GM18519 (cell line): ENCODE measurements around the gene NDUFAF5.

Experiments
- ATAC-seq: cut with Tn5 transposase; IDR thresholded peaks from one replicate; pipeline ENCODE4 v1.9.1; 2021; ENCODE audit warnings: mild to moderate bottlenecking, moderate library complexity; ENCODE audit not compliant: unreplicated experiment, low FRiP score

NDUFAF5 gene

DNA sequence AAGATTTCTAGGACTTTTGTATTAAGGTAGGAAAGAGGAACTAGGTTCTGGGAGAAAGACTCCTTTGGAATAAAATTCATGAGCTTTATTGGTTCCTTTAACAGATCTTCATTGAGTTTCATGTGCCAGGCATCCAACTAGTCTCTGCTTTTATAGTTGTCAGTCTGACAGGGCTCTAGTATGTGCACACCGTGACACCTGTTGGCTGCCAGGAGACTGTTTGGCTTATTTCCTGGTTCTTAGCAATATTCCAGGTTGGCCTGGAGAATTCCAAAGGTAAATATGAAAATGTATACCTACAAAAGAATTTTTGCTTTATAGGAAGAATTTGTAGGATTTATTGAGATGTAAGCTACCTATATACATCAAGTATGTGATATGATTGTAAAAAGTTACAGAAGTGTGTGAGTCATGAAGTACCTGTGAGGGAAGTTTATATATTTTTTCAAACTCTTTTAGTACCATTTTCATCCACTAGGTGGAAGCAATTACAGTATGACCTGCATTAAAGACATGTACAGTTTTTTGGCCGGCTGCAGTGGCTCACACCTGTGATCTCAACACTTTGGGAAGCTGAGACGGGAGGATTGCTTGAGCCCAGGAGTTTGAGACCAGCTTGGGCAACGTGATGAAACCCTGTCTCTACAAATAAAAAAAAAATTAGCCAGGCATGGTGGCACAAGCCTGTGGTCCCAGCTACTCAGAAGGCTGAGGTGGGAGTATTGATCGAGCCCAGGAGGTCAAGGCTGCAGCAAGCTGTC, 35.2 kb downstream of the NDUFAF5 start:
- ATAC-seq = peak; percentile 82

DNA sequence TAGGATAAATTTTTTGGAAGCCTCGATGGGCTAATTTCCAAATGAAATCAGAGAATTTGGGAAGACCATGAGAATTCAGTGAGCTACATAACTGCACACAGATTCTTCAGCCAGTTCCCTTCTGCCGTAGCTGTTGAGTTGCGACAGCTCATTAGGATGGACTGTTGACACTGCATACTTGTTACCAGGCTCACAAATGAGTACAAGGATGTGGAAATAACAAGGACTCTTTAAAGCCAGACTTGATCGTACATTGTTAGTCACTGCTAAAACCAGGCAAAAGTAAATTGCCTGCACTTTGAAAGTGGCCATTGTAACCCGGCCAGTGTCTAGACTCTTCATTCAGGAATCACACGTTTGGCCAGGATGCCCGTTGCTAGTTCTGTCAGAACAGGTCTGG, 37.0 kb downstream of the NDUFAF5 start:
- no peak for ATAC-seq

DNA sequence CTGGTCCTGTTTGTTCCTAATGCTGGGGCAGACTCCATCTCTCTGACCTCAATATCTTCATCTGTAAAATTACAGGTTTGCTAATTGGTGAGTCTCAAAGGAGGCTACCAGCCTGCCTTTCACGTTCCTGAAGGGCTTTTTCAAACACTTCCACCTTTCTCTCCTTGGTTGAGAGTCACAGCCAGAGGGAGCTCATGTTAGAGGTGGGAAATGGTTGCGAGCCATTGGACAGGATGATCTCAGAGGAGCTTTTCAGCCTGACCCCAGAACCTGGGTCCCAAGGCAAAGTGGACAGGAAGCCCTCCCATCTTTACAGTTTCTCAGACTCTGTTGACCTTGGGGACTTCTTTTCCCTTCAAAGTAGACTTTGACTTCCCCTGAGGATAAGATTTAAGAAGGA, 37.6 kb downstream of the NDUFAF5 start:
- no peak for ATAC-seq

DNA sequence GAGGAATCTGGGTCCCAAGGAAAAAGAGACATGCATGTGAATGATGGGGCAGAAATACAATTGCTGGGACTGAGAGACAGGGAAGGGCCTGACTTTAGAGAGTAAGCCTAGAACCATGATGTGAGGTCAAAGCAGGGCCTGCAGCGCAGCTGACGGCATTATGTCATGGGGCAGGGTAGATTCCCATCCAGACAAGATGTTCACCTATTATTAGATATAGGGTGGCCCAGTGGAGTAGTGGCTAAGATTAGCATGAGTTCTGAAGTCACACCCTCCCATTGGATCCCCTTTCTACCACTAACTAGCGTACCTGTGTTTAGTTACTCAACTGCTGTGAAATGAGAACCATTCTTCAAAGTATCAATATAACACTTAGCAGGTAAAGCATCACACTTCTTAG, 39.6 kb downstream of the NDUFAF5 start:
- ATAC-seq = no peak

DNA sequence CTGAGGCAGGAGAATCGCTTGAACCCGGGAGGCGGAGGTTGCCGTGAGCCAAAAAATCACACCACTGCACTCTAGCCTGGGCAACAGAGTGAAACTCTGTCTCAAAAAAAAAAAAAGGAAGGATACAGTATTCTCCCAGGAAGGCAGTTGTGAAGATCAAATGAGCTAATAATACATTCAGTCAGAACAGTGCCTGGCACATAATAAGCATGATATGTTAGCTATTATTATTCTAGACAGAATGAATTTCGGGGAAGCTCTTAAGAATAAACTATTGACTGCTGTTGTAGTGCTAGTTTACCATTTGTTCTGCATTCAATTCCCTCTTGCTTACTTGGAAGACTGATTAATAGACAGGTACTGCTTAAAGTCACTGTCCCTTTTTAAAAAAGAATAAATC, 40.6 kb downstream of the NDUFAF5 start:
- ATAC-seq = no peak

DNA sequence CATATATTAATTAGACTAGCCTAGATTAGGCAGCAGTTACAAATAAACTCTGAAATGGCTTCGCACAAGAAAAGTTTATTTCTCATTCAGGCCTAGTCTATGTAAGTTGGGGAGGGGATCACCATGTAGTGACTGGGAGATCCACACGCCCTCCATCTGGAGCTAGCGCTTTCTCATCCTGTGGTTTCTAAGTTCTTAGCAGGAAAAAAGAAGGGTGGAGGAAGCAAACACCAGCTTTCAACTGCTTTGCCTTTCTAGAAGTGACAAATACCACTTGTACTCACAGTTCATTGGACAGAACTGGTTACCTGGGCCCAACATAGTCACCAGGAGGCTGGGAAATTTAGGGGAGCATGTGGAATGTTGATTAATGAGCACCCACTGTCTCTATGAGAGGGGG, 46.6 kb downstream of the NDUFAF5 start:
- ATAC-seq = no peak

DNA sequence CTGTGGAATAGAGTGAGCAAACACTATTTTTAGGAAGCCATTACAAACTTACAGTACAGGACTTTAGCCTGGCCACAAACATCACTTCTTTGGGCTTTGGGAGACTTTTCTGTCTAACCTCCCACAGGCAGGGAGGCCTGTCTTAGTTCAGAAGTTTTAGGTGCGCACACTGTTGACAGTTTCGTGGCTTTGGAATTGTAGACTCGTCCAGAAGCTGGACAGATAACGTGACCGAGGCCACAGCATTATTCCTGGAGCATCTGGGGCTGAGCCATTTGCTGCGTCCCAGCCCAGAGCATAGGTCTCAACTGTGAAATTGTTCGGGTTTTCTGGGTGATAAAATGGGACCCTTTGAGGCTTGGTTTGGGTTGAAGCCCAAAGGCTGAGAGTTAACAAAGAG, 53.8 kb downstream of the NDUFAF5 start:
- no peak for ATAC-seq

DNA sequence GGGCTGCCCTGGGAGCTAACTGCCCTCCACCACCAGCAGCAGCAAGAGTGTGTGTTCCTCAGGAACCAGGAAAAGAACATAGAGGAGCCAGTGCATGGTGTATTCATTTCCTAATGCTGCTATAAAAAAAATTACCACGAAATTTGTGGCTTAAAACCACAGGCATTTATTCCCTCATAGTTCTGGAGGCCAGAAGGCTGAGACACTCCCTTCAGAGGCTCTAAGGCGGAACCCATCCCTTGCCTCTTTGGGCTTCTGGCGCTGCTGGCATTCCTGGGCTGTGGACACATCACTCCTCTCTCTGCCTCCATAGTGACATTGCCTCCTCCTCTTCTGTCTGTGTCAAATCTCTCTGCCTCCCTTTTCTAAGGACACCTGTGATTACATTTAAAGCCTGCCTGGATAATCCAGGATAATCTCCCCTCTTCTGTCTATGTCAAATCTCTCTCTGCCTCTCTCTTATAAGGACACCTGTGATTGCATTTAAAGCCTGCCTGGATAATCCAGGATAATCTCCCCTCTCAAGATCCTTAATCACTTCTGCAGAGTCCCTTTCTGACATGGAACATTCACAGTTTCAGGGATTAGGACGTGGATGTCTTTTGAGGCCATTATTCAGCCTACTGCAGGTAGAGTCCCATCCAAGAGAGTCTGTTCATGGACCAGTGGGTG, 54.7 kb downstream of the NDUFAF5 start:
- ATAC-seq = no peak

DNA sequence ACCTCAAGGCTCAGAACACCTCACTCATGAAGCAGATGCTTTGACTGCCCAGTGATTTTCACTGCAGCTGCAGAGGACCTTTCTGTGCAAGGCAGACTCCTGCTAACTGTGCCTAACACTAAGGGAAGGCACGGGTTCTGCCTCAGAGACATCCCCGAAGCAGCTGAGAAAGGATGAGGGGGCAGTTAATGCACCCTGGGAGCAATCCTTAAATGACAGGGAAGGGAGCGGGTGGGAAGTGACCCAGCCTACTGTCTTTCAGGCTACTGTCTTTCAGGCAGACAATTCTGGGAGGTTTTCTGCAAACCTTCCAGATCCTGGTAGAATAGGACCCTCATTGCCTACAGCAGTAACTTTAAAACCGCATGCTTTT, 55.3 kb downstream of the NDUFAF5 start:
- ATAC-seq = no peak

DNA sequence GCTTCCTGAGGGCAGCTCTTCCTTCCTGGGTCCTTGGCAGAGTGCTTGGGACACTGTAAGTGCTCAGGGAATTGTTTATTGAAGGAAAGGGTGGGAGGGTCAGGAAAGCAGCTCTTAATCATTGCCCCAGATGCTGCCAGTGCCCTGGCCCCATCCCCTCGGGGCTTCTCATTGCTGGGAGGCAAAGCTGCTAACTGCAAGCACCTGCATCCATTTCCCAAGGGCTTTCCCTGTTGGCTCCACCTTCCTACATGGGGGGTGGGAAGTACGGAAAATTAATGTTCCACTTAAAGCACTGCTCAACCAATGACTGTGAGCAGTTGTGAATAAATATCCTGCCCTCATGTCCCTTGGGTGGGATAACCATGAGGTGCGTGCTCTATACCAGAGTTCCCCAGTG, 56.4 kb downstream of the NDUFAF5 start:
- no peak for ATAC-seq

DNA sequence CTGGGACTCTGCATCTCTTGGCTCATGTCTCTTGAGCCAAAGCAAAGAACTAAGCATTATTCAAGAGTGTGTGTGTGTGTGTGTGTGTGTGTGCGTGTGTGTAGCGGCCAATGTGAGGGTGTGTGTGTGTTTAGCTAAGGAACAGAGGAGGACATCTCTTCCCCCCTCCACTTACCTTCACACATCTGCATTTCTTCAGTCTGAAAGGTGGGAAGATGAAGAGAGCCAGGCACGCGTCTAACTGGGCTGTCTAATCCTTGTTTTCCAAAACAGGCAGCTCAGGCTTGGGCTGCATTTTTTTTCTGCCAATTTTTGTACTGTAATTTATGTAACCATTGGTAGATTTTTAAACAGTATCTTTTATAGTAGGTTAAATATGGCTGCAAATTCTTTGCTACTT, 59.5 kb downstream of the NDUFAF5 start:
- no peak for ATAC-seq

DNA sequence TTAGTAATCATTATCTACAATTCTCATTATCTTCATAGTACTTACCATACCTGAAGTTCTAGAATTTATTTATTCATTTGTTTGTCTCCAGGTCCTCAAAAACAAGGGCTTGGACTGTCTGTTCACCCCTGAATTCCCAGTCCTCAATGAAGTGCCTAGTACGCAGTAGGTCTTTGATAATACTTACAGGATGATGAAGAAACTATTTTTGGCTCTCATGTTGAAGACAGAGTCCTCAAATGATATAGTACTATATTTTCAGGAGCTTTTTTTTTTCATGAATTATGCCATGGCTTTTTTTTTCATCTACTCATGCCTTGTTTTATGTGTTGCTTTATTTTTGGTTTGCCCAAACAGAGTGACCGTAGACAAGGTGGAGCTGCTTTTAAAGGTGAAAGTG, 66.5 kb downstream of the NDUFAF5 start:
- no peak for ATAC-seq

DNA sequence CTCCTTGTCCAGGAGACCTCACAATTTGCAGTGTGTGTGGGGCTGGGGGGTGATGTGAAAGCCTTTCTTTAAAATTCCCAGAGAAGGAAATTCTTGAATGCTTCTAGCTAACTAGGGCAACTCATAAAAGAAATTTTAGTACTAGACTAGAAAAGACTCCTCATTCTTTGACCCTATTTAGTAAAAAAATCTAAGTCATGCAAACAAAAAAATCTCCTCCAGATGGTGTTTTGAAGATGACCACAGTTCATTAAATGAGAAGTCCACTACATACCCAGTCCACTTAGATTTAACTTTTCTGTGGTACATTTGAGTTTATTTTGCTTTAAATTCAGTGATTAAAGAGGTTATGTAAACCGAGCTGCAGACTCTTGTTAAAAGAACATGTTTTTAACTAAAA, 67.5 kb downstream of the NDUFAF5 start:
- ATAC-seq = no peak

DNA sequence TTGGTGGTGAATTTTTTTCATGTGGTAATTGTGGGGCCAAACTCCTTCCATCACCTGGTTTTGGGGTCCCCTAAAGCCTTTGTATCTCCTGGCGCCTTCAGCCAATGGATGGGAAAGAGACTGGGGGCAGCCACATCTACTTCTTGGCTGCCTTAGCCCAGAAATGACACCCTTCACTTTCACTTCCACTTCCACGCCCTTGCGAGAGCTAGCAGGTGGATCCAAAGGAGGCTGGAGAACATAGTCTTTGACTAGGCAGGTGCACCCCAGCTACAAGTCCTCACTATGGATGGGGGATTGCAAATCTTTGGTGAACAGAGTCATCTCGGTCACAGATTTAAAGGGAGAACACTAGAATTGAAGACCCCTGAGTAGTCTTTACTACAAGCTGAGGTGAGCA, 70.8 kb downstream of the NDUFAF5 start:
- ATAC-seq = no peak

DNA sequence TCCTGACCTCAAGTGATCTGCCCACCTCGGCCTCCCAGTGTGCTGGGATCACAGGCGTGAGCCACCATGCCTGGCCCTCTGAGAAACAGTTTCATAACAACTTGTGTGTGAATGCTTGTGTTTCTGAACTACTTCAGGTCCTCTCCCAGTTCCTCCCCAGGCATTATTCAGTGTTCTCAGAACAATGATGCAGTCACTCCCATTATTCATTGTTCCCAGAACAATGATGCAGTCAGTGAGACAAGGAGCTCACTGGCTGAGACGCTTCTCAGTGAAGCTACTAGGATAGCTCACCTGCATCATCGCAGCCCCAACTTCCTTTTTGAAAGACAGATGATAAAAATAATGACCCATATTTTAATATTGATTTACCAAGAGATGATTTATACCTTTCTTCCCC, 71.5 kb downstream of the NDUFAF5 start:
- no peak for ATAC-seq

DNA sequence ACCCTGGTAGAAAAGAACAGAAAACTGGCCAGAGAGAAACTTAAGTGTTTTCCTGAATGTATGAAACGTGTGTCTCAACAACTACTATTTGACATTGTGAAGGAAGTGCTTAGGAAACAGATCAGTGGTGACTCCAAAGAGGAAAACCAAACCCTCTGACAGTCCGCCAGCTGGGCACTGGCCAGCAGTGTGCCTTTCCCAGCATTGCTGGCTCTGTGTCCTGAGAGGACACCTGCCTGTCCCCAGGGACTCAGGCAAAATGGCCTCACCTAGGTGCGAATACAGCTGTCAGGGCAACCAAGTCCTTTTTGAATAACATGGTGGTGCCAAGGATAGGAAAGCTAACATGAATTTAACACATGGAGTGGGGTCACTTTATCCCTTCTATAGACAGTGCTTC, 72.5 kb downstream of the NDUFAF5 start:
- ATAC-seq = no peak

DNA sequence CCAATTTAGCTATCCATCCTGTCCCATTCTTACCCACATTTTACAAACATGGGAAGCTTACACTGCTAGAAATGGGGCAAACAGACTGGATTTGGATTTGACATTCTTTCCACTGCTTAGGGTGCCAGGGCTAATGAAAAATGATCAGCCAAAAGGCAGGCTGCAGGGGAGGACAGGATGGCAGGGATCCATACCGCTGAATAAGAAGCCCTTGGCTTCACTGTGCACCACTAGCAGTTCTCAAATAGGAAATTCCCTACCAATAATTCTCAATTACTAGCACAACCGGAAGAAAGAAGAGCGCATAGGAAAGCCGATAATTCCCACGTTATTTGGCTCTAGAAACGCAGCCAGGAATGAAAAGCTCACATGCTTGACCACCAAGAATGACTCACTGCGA, 73.1 kb downstream of the NDUFAF5 start:
- no peak for ATAC-seq

DNA sequence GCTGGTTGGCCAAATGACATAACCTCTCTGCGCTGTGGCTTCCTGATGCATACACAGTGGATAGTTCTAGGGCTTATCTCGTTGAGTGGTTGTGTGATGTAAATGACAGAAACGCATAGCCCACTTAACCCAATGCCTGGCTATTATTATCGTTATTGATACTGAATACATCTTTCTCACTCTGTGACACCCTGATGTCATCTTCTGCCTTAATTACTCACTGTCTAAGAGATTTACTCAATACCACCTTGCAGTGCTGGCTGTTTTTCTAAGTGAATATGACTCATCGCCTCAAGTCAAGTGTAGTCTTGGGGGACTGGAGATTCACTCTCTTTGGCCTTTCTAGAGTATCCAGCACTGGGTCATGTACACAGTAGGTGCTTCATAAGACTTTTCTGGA, 73.6 kb downstream of the NDUFAF5 start:
- no peak for ATAC-seq

DNA sequence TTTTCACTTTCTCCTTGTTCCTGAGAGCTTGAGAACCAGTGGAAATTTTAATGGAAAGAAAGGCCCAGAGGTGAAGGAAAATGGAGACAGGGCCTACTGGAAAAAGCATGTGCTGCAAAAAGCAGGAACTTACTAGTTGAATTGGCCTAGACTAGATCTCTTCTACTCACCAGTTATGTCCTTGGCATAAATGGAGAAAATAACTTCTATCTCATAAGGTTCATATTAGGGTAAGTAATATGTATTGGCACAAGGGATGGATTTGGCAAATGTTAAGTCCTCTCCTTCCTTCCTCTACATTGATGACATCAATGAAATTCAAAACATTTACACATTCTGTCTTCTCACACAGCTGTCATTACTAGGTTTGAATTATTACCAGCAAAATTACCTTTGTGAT, 74.0 kb downstream of the NDUFAF5 start:
- ATAC-seq = no peak

DNA sequence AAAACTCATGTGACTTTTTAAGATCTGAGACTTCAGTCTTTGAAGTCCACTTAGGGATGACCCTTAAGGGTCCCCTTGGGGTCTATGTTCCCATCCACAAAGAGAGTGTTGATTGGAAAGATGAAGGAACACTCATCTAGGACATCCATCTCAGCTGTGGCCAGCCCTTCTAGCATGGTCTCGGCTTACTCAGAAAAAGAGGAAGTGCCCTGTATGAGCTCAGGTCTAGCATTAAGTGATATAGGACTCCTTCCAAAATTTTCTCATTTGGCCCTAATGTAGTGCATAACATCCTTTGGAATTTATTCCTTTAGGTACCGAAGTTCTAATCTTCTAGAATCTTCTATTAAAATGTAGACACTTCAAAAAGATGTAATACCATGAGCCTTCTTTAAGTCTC, 77.4 kb downstream of the NDUFAF5 start:
- ATAC-seq = peak; percentile 49

DNA sequence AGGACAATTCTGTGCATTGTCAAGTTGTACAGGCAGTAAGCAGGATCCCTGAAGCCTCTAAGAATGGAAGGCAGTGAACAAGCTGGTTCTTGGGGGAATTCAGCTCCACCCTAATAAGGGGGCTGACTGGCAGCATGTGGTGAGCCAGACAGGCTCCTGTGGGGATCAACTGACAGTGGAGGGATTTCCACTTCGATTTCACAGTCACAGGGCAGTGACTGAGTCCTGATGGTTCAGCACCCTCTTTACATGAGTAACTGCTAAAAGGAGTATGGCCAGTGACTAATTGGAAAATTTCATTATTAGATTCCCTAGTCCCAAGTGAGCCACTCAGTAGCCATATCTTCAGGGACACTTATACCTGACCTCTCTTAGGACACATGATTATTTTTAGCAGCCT, 78.4 kb downstream of the NDUFAF5 start:
- ATAC-seq = no peak

DNA sequence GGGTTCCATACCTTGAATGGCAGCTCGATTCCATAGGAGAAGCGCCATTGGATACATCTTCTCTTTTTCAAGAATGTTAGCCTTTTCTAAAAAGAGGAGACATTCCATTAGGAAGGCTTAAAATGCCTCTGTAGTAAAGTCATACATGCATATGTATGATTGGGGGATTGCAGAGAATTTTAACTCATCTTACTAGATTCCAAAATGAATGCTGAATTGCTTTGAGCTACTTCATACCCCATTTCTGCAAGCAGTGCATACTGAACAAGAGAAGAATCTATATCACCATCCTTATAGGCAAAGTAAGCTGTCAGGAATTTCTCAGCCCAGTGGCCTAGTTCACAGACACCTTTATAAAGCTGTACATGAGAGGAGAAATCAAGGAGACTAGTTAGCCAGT, 80.3 kb downstream of the NDUFAF5 start:
- ATAC-seq = no peak
